ENCODE results near the gene WWOX.

GRCh38 chr16:78784771-78785170 lies 685.3 kb downstream of the WWOX start:
- TF ChIP-seq CTCF (conservative IDR thresholded peaks at IDR 0.05; ENCODE audit: low read depth, low read length) (no peak), EZH2phosphoT487 (IDR thresholded peaks at IDR 0.05; ENCODE audit: borderline replicate concordance, low read length) (no peak), EZH2 (IDR thresholded peaks at IDR 0.05; ENCODE audit: low read length, unreplicated experiment) (no peak)
